ENCODE results near the gene CCDC183. TPM values are rescaled to one million over a fixed set of nuclear protein-coding genes. Genes with fewer than 3 reads are reported as not detected.

The CCDC183 gene
- total and polyA plus RNA-seq, 8 donors: 2.4 to 10.7 (median 3.1) TPM

- intact Hi-C loops (cut with DNase I): loop anchor here in 2 of 3 donors (10.0 kb wide), 2 partner anchors 52 to 98 kb away; partner anchors contain the start of genes C8G (in 1 of the 2), CCDC183 (in 1 of the 2), FBXW5 (in 1 of the 2) and TMEM141 (in 1 of the 2)
- DNase-seq: peak in 2 of 6 donors; percentile 60 to 74
- peaks cover 0 to 10% (median 0%) of the 10 kb centered on the region in 3 donors for H3K36me3 ChIP-seq
- TF ChIP-seq CTCF (IDR thresholded peaks at IDR 0.05): no peak
- no peak overlapping the region for H3K27ac ChIP-seq
- 58 to 67% methylated on average over 95 to 98 of the region's 98 CpGs for WGBS, 2 donors
- FAIRE-seq: no peak
- H3K4me1 ChIP-seq: peaks cover 29 to 42% (median 29%) of the 10 kb centered on the region in 3 donors
- ATAC-seq: no peak
- no peaks in the 10 kb centered on the region for H3K27me3 ChIP-seq
- H3K9me3 ChIP-seq: no peaks in the 10 kb centered on the region
- peak overlapping the region in 1 of 4 donors; percentile 94 for H3K4me3 ChIP-seq
These were observed 50.4 kb downstream of the CCDC183 start for GRCh38 chr9:136846376-136847087.

GRCh38 chr9:136847088-136847825, 51.1 kb downstream of the CCDC183 start:
- peak overlapping the region; percentile 66 to 94 (median 90) for H3K4me3 ChIP-seq
- WGBS, 2 donors: 31 to 39% methylated on average over 31 to 75 of the region's 75 CpGs
- H3K27me3 ChIP-seq: no peaks in the 10 kb centered on the region
- ATAC-seq: peak in 2 of 4 donors; percentile 1 to 2
- H3K27ac ChIP-seq: peak overlapping the region; percentile 74 to 93 (median 90)
- no peaks in the 10 kb centered on the region for H3K9me3 ChIP-seq
- intact Hi-C loops (cut with DNase I): loop anchor here in 2 of 3 donors (10.0 kb wide), 2 partner anchors 52 to 98 kb away; partner anchors contain the start of genes C8G (in 1 of the 2), CCDC183 (in 1 of the 2), FBXW5 (in 1 of the 2) and TMEM141 (in 1 of the 2)
- peaks cover 0 to 10% (median 0%) of the 10 kb centered on the region in 3 donors for H3K36me3 ChIP-seq
- FAIRE-seq: no peak
- TF ChIP-seq CTCF (IDR thresholded peaks at IDR 0.05): no peak
- H3K4me1 ChIP-seq: peaks cover 28 to 36% (median 29%) of the 10 kb centered on the region in 3 donors
- DNase-seq: peak in 3 of 6 donors; percentile 56 to 85 (median 70)

- H3K36me3 ChIP-seq: peaks cover 0 to 10% (median 0%) of the 10 kb centered on the region in 3 donors
- no peak for TF ChIP-seq CTCF (IDR thresholded peaks at IDR 0.05)
- peak; percentile 89 to 97 (median 92) for DNase-seq
- H3K4me3 ChIP-seq: peak overlapping the region; percentile 66 to 94 (median 90)
- H3K9me3 ChIP-seq: no peaks in the 10 kb centered on the region
- no peak for FAIRE-seq
- H3K27ac ChIP-seq: peak overlapping the region; percentile 74 to 93 (median 90)
- peaks cover 30 to 33% (median 31%) of the 10 kb centered on the region in 3 donors for H3K4me1 ChIP-seq
- peak; percentile 51 to 65 (median 55) for ATAC-seq
- intact Hi-C loops (cut with DNase I): loop anchor here in 2 of 3 donors (10.0 kb wide), 2 partner anchors 53 to 97 kb away; partner anchors contain the start of genes C8G (in 1 of the 2), CCDC183 (in 1 of the 2), FBXW5 (in 1 of the 2) and TMEM141 (in 1 of the 2)
- H3K27me3 ChIP-seq: no peaks in the 10 kb centered on the region
- 0 to 1% methylated on average over 37 to 48 of the region's 48 CpGs for WGBS, 2 donors
These were observed 51.8 kb downstream of the CCDC183 start for GRCh38 chr9:136847826-136848392.

- Histone ChIP-seq H3K4me1 (peaks cover 24 to 27% (median 25%) of the 10 kb centered on the region in 3 donors), H3K9me3 (no peaks in the 10 kb centered on the region), H3K4me3 (peak overlapping the region; percentile 66 to 94 (median 90)), H3K27ac (peak overlapping the region; percentile 74 to 93 (median 90)), H3K27me3 (no peaks in the 10 kb centered on the region), H3K36me3 (peaks cover 0 to 10% (median 0%) of the 10 kb centered on the region in 3 donors)
- ATAC-seq (peak; percentile 27 to 47 (median 42)), DNase-seq (peak in 5 of 6 donors; percentile 59 to 90 (median 77)), FAIRE-seq (no peak)
- intact Hi-C loops (cut with DNase I): loop anchor here in 2 of 3 donors (10.0 kb wide), 2 partner anchors 54 to 96 kb away; partner anchors contain the start of genes C8G (in 1 of the 2), CCDC183 (in 1 of the 2), FBXW5 (in 1 of the 2) and TMEM141 (in 1 of the 2)
- 0 to 1% methylated on average over 39 to 53 of the region's 53 CpGs for WGBS, 2 donors
- no peak for TF ChIP-seq CTCF (IDR thresholded peaks at IDR 0.05)
These were observed 52.4 kb downstream of the CCDC183 start for GRCh38 chr9:136848393-136849037.

Data from pancreas (tissue), 10 donors.